Activated naive CD8-positive, alpha-beta T cell treated with anti-CD3 and anti-CD28 coated beads for 36 hours (primary cell): ENCODE measurements around the gene POMC. TPM values are rescaled to one million over a fixed set of nuclear protein-coding genes. Genes with fewer than 3 reads are reported as not detected.
"Not testable (repeated sequence)": the region's sequence is repeated elsewhere in the genome, so short reads cannot be mapped to it uniquely, and the experiment has no call there.

Source experiments
- DNase-seq: peaks from one replicate; pipeline ENCODE4 v3.0.0; 2021
- H3K27ac Mint-ChIP-seq: one replicate; pipeline ENCODE4 v1.8.0; 2022; ENCODE audit warnings: mild to moderate bottlenecking, moderate library complexity, mixed read lengths
- H3K27me3 Mint-ChIP-seq: one replicate; pipeline ENCODE4 v1.8.0; 2022; ENCODE audit warnings: mild to moderate bottlenecking, mixed read lengths
- H3K36me3 Mint-ChIP-seq: one replicate; pipeline ENCODE4 v1.8.0; 2021; ENCODE audit warnings: mild to moderate bottlenecking, mixed read lengths
- H3K4me1 Mint-ChIP-seq: one replicate; pipeline ENCODE4 v1.8.0; 2021; ENCODE audit warnings: mixed read lengths
- H3K4me3 Mint-ChIP-seq: one replicate; pipeline ENCODE4 v1.8.0; 2022; ENCODE audit warnings: mild to moderate bottlenecking, moderate library complexity, mixed read lengths
- H3K9me3 Mint-ChIP-seq: one replicate; pipeline ENCODE4 v1.8.0; 2022; ENCODE audit warnings: mixed read lengths
- total RNA-seq, 2 experiments: library from RNA; stranded (reverse); gene quantifications; one replicate each; pipeline ENCODE4 v1.2.3, GENCODE V29; 2021

Gene POMC
- 1 to 10 TPM; 6.3 to 6.8 TPM for total RNA-seq

GRCh38 chr2:25168256-25169072 lies at the start of gene POMC:
POMC (minus strand) TSS chr2:25168580; CDS start chr2:25164772, 3,808 bp downstream.
- Mint-ChIP-seq H3K4me1 (peaks cover 24% of the 10 kb centered on the region), H3K27me3 (peaks cover 47% of the 10 kb centered on the region), H3K9me3 (no peaks in the 10 kb centered on the region), H3K4me3 (peak within 1 kb of the TSS; percentile 66), H3K27ac (no peak within 1 kb of the TSS), H3K36me3 (no peaks in the 10 kb centered on the region)
- peak; percentile 43 for DNase-seq

- no peaks in the 10 kb centered on the region for H3K27me3 Mint-ChIP-seq
These were observed 49.7 kb upstream of the POMC start for GRCh38 chr2:25218100-25218499.

DNA sequence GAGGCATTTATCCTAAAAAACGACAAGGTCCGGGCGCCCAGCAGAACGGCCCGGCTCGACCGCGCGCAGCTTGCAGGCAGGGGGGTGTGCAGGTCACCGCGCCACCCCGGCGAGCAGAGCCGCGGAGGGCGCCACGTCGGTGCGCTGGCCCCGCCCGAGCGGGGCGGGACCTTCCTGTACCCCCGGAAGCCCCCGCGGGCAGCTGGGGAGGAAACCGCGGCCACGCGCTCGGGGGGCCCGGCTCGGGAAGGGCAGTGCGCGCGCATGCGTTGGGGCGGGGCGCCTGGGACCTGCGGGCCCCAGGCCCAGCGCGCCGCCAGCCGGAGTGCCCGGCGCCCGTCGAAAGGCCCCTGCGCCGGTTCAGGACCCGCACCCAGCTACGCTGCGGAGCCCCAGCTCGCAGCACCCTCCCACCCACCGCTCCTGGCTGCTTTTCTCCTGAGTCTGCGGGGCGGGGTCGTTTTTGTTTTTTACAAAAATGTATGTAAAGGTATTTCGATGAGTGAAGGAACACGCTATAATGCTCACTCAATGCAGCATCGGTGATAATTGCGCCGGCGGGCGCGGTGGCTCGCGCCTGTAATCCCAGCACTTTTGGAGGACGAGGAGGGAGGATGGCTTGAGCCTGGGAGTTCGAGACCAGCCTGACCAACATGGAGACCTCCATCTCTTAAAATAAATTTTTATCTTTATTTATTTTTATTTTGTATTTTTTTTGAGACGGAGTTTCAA lies 47.7 kb upstream of the POMC start:
- H3K27me3 Mint-ChIP-seq, result no peaks in the 10 kb centered on the region
- peak overlapping the region; percentile 78 for H3K27ac Mint-ChIP-seq
- peak; percentile 92 for DNase-seq
- H3K4me1 Mint-ChIP-seq, result peaks cover 10% of the 10 kb centered on the region
- peak overlapping the region; percentile 71 for H3K4me3 Mint-ChIP-seq
- H3K9me3 Mint-ChIP-seq, result no peaks in the 10 kb centered on the region
- no peaks in the 10 kb centered on the region for H3K36me3 Mint-ChIP-seq

More at GRCh38 chr2:25218100-25218499, 49.7 kb upstream of the POMC start:
- Mint-ChIP-seq H3K27ac (no peak overlapping the region), H3K4me1 (peaks cover 7% of the 10 kb centered on the region), H3K36me3 (no peaks in the 10 kb centered on the region), H3K9me3 (no peaks in the 10 kb centered on the region), H3K4me3 (no peak overlapping the region)
- DNase-seq, result no peak

GRCh38 chr2:25215232-25215631 lies 46.9 kb upstream of the POMC start:
- Mint-ChIP-seq H3K9me3 (no peaks in the 10 kb centered on the region), H3K36me3 (no peaks in the 10 kb centered on the region), H3K27me3 (no peaks in the 10 kb centered on the region), H3K27ac (peak overlapping the region; percentile 78), H3K4me1 (peaks cover 18% of the 10 kb centered on the region), H3K4me3 (peak overlapping the region; percentile 69)
- DNase-seq, result no peak

DNA sequence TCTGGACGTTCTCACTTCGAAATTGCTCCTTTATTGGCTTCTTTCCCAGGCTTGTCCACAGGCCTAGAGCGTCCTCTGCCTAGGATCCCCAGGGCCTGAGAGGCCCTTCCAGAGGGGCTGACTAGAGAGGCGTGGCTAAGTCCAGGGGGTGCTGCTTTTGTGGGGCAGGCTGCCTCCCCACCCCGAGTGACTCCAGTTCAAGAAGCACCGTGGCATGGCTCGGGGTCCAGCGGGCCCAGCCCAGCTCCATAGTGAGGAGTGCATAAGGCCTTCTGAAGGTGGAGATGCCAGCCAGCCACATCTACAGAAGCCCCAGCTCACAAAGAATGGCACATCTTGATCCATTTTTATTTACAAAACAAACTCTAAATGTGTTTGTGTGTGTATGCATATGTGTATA lies 44.8 kb upstream of the POMC start:
- no peaks in the 10 kb centered on the region for H3K9me3 Mint-ChIP-seq
- H3K27ac Mint-ChIP-seq, result no peak overlapping the region
- no peak overlapping the region for H3K4me3 Mint-ChIP-seq
- no peaks in the 10 kb centered on the region for H3K36me3 Mint-ChIP-seq
- peaks cover 34% of the 10 kb centered on the region for H3K4me1 Mint-ChIP-seq
- DNase-seq, result no peak
- H3K27me3 Mint-ChIP-seq, result no peaks in the 10 kb centered on the region

DNA sequence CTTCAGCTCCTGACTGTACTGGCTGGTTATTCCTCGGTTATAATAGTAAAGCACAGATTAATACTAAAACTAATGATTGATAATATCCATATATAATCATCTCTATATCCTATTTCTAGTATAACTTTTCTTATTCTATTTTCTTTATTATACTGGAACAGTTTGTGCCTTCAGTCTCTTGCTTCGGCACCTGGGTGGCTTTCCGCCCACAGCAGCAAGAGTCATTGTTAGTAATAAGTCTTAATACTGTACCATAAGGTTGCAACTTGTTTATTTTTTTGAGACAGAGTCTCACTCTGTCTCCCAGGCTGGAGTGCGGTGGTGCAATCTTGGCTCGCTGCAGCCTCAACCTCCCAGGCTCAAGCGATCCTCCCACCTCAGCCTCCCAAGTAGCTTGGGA lies 42.5 kb upstream of the POMC start:
- not testable (repeated sequence) for H3K36me3 Mint-ChIP-seq

DNA sequence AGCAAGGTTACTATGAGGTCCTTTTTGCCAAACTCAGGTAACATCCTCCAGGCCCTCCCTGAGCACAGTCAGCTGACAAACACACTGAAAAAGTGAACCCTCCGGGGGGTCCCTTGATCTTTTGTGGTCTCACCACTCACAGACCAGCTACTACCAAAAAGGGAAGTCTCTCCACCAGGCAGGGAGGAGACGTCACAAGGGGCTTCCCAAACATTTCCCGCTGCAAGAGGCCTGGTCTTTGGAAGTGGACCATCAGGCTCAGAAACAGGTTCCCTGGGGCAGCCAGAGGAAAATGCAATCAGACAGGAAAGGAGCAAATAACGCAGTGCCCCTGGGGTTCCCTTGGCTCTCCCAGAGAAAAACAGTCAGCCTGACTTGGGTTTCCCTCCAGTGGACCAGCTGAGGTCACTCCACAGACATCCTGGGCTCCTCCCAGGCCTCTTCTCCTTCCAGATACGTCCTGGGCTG lies 38.7 kb upstream of the POMC start:
- Mint-ChIP-seq H3K36me3 (no peaks in the 10 kb centered on the region), H3K4me1 (peaks cover 55% of the 10 kb centered on the region), H3K27me3 (no peaks in the 10 kb centered on the region), H3K9me3 (no peaks in the 10 kb centered on the region), H3K27ac (peak overlapping the region; percentile 50), H3K4me3 (no peak overlapping the region)
- no peak for DNase-seq

More for the DNA sequence above, 42.5 kb upstream of the POMC start:
- Mint-ChIP-seq H3K27ac (peak overlapping the region; percentile 7), H3K4me1 (peaks cover 50% of the 10 kb centered on the region)
- H3K9me3 Mint-ChIP-seq, DNase-seq, H3K27me3 Mint-ChIP-seq, H3K4me3 Mint-ChIP-seq: not testable (repeated sequence)

DNA sequence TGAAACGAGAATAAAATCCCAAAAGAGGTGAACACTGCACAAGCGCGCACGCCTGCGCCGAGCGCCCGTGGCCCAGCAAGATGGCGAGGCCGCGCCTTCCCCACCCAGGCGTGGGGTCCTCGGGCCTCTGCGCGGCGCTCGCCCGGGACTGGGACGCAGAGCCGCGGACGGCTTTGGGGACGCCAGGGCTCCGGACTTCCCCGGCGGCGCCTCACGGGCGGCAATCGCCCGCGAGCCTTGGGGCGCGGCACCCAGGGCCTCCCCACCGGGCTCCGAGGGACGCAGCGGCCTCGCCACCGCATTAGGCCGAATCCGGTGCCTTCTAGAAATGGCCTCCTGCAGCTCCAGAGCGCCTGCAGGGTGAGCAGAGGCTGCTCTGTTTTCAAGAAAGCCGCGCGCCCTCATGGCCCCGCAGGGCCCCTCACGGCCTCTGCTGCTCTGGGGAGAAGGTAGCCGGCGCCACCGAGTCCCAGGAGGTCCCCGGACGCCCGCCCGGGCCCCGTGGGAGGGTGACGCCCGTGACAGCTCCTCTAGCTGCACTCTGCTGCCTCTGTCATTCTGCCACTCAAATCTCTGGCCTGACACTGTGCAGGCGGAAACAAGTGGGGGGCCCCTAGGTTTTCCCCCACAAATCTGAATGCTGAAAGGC lies 35.9 kb upstream of the POMC start:
- no peaks in the 10 kb centered on the region for H3K9me3 Mint-ChIP-seq
- no peak overlapping the region for H3K27ac Mint-ChIP-seq
- no peaks in the 10 kb centered on the region for H3K36me3 Mint-ChIP-seq
- H3K27me3 Mint-ChIP-seq, result no peaks in the 10 kb centered on the region
- H3K4me1 Mint-ChIP-seq, result peaks cover 39% of the 10 kb centered on the region
- DNase-seq, result peak; percentile 42
- H3K4me3 Mint-ChIP-seq, result no peak overlapping the region

DNA sequence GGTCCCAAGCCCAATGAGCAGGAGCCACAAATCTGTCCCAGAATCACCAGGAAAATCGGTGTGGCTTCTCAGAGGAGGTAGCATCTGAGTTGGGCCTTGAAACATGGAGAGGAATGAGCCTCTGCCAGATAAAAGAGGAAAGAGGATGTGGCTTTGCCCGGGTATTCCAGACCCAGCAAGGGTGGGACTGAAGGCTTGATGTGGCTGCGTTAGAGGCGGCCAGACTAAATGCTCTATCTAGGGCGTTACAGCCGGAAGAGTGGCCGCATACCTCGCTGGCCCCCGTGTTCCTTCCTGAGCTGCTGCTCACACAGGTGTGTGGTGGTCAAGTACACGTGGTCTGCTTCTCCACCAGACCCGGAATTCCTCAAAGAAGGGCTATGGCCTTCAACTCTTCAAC lies 33.9 kb upstream of the POMC start:
- Mint-ChIP-seq H3K9me3 (no peaks in the 10 kb centered on the region), H3K27me3 (no peaks in the 10 kb centered on the region), H3K4me1 (peaks cover 23% of the 10 kb centered on the region), H3K4me3 (no peak overlapping the region), H3K27ac (no peak overlapping the region), H3K36me3 (no peaks in the 10 kb centered on the region)
- no peak for DNase-seq

GRCh38 chr2:25201794-25202193 lies 33.4 kb upstream of the POMC start:
- H3K4me1 Mint-ChIP-seq, result peaks cover 19% of the 10 kb centered on the region
- H3K27me3 Mint-ChIP-seq, result no peaks in the 10 kb centered on the region
- DNase-seq, result no peak
- no peaks in the 10 kb centered on the region for H3K36me3 Mint-ChIP-seq
- H3K27ac Mint-ChIP-seq, result no peak overlapping the region
- no peaks in the 10 kb centered on the region for H3K9me3 Mint-ChIP-seq
- H3K4me3 Mint-ChIP-seq, result no peak overlapping the region

DNA sequence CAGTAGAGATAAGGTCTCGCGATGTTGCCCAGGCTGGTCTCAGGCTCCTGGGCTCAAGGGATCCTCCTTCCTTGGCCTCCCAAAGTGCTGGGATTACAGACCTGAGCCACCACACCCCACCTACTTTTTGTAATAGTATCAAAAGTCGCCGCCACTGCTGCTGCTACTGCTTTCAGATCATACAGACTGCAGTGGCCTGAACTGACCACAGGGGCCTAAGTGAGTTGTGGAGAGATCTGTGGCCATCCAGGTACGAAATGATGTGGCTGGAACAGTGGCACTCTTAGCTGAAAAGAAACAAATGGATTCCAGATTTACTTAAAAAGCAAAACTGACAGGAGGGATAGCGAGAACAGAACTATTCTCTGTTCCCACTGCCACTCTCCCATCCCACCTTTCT lies 32.9 kb upstream of the POMC start:
- H3K4me1 Mint-ChIP-seq, result peaks cover 14% of the 10 kb centered on the region
- H3K27me3 Mint-ChIP-seq, result no peaks in the 10 kb centered on the region
- H3K27ac Mint-ChIP-seq, result no peak overlapping the region
- no peak for DNase-seq
- no peaks in the 10 kb centered on the region for H3K36me3 Mint-ChIP-seq
- H3K4me3 Mint-ChIP-seq, result no peak overlapping the region
- H3K9me3 Mint-ChIP-seq, result no peaks in the 10 kb centered on the region

DNA sequence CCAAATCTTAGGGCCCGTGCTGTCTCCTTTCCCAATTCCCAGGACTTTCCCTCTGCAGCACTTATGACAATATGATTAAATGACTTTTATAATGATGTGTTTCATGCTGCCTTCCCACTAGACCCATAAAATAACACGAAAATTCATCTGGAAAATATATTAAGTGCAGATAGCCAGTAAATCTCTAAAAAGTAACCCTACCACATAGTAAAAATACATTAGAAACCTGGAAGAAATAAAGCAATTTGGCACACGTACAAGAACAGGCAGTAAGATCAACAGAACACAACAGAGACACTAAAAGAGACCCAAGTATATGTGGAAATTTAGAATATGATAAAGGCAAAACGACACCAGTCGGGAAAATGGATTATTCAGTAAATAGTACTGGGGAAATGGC lies 30.2 kb upstream of the POMC start:
- Mint-ChIP-seq H3K9me3 (no peaks in the 10 kb centered on the region), H3K4me3 (no peak overlapping the region), H3K27me3 (no peaks in the 10 kb centered on the region), H3K36me3 (no peaks in the 10 kb centered on the region), H3K27ac (no peak overlapping the region), H3K4me1 (peaks cover 11% of the 10 kb centered on the region)
- DNase-seq, result no peak

GRCh38 chr2:25198209-25198525 lies 29.8 kb upstream of the POMC start:
- Mint-ChIP-seq H3K4me1 (peaks cover 9% of the 10 kb centered on the region), H3K36me3 (no peaks in the 10 kb centered on the region), H3K9me3 (no peaks in the 10 kb centered on the region), H3K4me3 (no peak overlapping the region), H3K27me3 (no peaks in the 10 kb centered on the region), H3K27ac (no peak overlapping the region)
- DNase-seq, result no peak

GRCh38 chr2:25197336-25198208 lies 29.2 kb upstream of the POMC start:
- H3K36me3 Mint-ChIP-seq, result no peaks in the 10 kb centered on the region
- peaks cover 9% of the 10 kb centered on the region for H3K4me1 Mint-ChIP-seq
- no peak for DNase-seq
- no peaks in the 10 kb centered on the region for H3K9me3 Mint-ChIP-seq
- H3K27me3 Mint-ChIP-seq, result no peaks in the 10 kb centered on the region
- no peak overlapping the region for H3K27ac Mint-ChIP-seq
- no peak overlapping the region for H3K4me3 Mint-ChIP-seq
